Measurements from ENCODE around the gene IGFBP5.
A peak's percentile ranks its signal among the peaks of the same experiment; 100 is the strongest.

The IGFBP5 gene

GRCh38 chr2:216636551-216637450 is 58.5 kb downstream of the IGFBP5 start:
- no peak for TF ChIP-seq CTCF (IDR thresholded peaks at IDR 0.05; ENCODE audit: low read depth, low read length)
- peak; percentile 22 to 33 for DNase-seq (ENCODE audit: low read depth in 2 of 2)
- H3K4me3 ChIP-seq (replicated peaks in 1 of 2; ENCODE audit: low read depth in 2 of 2, low read length in 2 of 2), result no peak overlapping the region

GRCh38 chr2:216635701-216636550 is 59.4 kb downstream of the IGFBP5 start:
- no peak overlapping the region for H3K4me3 ChIP-seq (replicated peaks in 1 of 2; ENCODE audit: low read depth in 2 of 2, low read length in 2 of 2)
- no peak for TF ChIP-seq CTCF (IDR thresholded peaks at IDR 0.05; ENCODE audit: low read depth, low read length)

GRCh38 chr2:216635171-216635570 is 60.2 kb downstream of the IGFBP5 start:
- no peak for TF ChIP-seq CTCF (IDR thresholded peaks at IDR 0.05; ENCODE audit: low read depth, low read length)

More at GRCh38 chr2:216635701-216636550, 59.4 kb downstream of the IGFBP5 start:
- no peak for DNase-seq (ENCODE audit: low read depth in 2 of 2)

GRCh38 chr2:216634370-216635148 is 60.8 kb downstream of the IGFBP5 start:
- DNase-seq (ENCODE audit: low read depth in 2 of 2), result no peak
- peak overlapping the region in 1 of 2 donors; percentile 37 for H3K4me3 ChIP-seq (replicated peaks in 1 of 2; ENCODE audit: low read depth in 2 of 2, low read length in 2 of 2)
- TF ChIP-seq CTCF (IDR thresholded peaks at IDR 0.05; ENCODE audit: low read depth, low read length), result no peak

More at GRCh38 chr2:216635171-216635570, 60.2 kb downstream of the IGFBP5 start:
- DNase-seq (ENCODE audit: low read depth in 2 of 2), result no peak
- no peak overlapping the region for H3K4me3 ChIP-seq (replicated peaks in 1 of 2; ENCODE audit: low read depth in 2 of 2, low read length in 2 of 2)

GRCh38 chr2:216633616-216634369 is 61.6 kb downstream of the IGFBP5 start:
- no peak for TF ChIP-seq CTCF (IDR thresholded peaks at IDR 0.05; ENCODE audit: low read depth, low read length)
- H3K4me3 ChIP-seq (replicated peaks in 1 of 2; ENCODE audit: low read depth in 2 of 2, low read length in 2 of 2), result peak overlapping the region in 1 of 2 donors; percentile 37
- no peak for DNase-seq (ENCODE audit: low read depth in 2 of 2)

Measured in cardiac fibroblast (primary cell).